HEK293 (cell line): ENCODE results near the gene AGAP3.

ENCODE experiments used
- CTCF ChIA-PET: fragments of 350-600 bp; formaldehyde crosslinking; extraction: SDS; loops from one replicate; lab custom pipeline; 2021; ENCODE audit warnings: antibody characterized with exemption; lab: Yijun Ruan, JAX
- POLR2A ChIA-PET: fragments of 300-600 bp; formaldehyde crosslinking; extraction: SDS; loops from one replicate; lab custom pipeline; 2020; ENCODE audit warnings: antibody characterized with exemption, inconsistent platforms; lab: Yijun Ruan, JAX
- H3K27ac ChIP-seq: fragments of 200-500 bp; sonication (Bioruptor generic); 2 replicates; pipeline ENCODE4 v1.5.1; 2014; ENCODE audit warnings: low read depth, low read length, control low read depth, inconsistent platforms; ENCODE audit errors: extremely low read depth
- H3K36me3 ChIP-seq, 2 experiments: fragments of 200-500 bp in 1 of 2; sonication (Bioruptor generic) in 1 of 2; 1 replicate in 1 of 2; 2 replicates in 1 of 2; pipeline ENCODE4 v1.5.1; 2014 to 2017; ENCODE audit warnings: inconsistent platforms in 2 of 2, low read length in 2 of 2; ENCODE audit not compliant: control insufficient read depth in 2 of 2, insufficient read depth in 1 of 2
- H3K4me1 ChIP-seq: fragments of 200-500 bp; sonication (Bioruptor generic); 2 replicates; pipeline ENCODE4 v1.5.1; 2014; ENCODE audit warnings: mild to moderate bottlenecking, low read length, inconsistent platforms; ENCODE audit not compliant: control insufficient read depth, insufficient read depth
- H3K4me3 ChIP-seq: 2 replicates; pipeline ENCODE4 v1.5.1; 2011; ENCODE audit warnings: low read depth, mild to moderate bottlenecking, control low read depth, low read length, moderate library complexity
- H3K9me3 ChIP-seq: fragments of 200-500 bp; sonication (Bioruptor generic); 2 replicates; pipeline ENCODE4 v1.5.1; 2014; ENCODE audit warnings: low read depth, low read length, inconsistent platforms; ENCODE audit not compliant: control insufficient read depth, insufficient read depth
- BCL11B ChIP-seq: fragments of 450-650 bp; formaldehyde crosslinking; IDR thresholded peaks from 2 replicates; pipeline ENCODE4 v1.5.1; 2016; ENCODE audit warnings: low read depth, missing biosample characterization, missing genetic modification characterization
- CTCF ChIP-seq: fragments of 450-650 bp; formaldehyde crosslinking; IDR thresholded peaks from 2 replicates; pipeline ENCODE4 v1.5.1; 2016; ENCODE audit warnings: missing biosample characterization, missing genetic modification characterization
- INSM2 ChIP-seq: fragments of 450-650 bp; formaldehyde crosslinking; IDR thresholded peaks from 2 replicates; pipeline ENCODE4 v1.5.1; 2016; ENCODE audit warnings: missing biosample characterization, missing genetic modification characterization
- KLF10 ChIP-seq: fragments of 450-650 bp; IDR thresholded peaks from 2 replicates; pipeline ENCODE4 v1.5.1; 2018; ENCODE audit warnings: missing biosample characterization, mild to moderate bottlenecking, missing genetic modification characterization
- KLF9 ChIP-seq: fragments of 450-650 bp; formaldehyde crosslinking; IDR thresholded peaks from 2 replicates; pipeline ENCODE4 v1.5.1; 2016; ENCODE audit warnings: missing biosample characterization, missing genetic modification characterization, low read depth
- TCF7L2 ChIP-seq: IDR thresholded peaks from 2 replicates; pipeline ENCODE4 v1.6.1; 2011; ENCODE audit warnings: low read depth, mild to moderate bottlenecking, inconsistent platforms, low read length, moderate library complexity, borderline replicate concordance
- ZBTB10 ChIP-seq: fragments of 450-650 bp; formaldehyde crosslinking; IDR thresholded peaks from 2 replicates; pipeline ENCODE4 v1.5.1; 2016; ENCODE audit warnings: missing biosample characterization, missing genetic modification characterization
- ZBTB17 ChIP-seq: fragments of 450-650 bp; formaldehyde crosslinking; IDR thresholded peaks from 2 replicates; pipeline ENCODE4 v1.5.1; 2016; ENCODE audit warnings: missing biosample characterization, missing genetic modification characterization
- ZBTB20 ChIP-seq: fragments of 450-650 bp; formaldehyde crosslinking; IDR thresholded peaks from 2 replicates; pipeline ENCODE4 v1.5.1; 2016; ENCODE audit warnings: missing biosample characterization, missing genetic modification characterization
- ZEB2 ChIP-seq: fragments of 450-650 bp; formaldehyde crosslinking; IDR thresholded peaks from 2 replicates; pipeline ENCODE4 v1.5.1; 2016; ENCODE audit warnings: missing biosample characterization, missing genetic modification characterization
- ZNF184 ChIP-seq: fragments of 450-650 bp; IDR thresholded peaks from 2 replicates; pipeline ENCODE4 v1.5.1; 2018; ENCODE audit warnings: missing biosample characterization, mild to moderate bottlenecking, missing genetic modification characterization
- ZNF2 ChIP-seq: fragments of 450-650 bp; formaldehyde crosslinking; IDR thresholded peaks from 2 replicates; pipeline ENCODE4 v1.5.1; 2016; ENCODE audit warnings: missing biosample characterization, missing genetic modification characterization
- ZNF221 ChIP-seq: fragments of 450-650 bp; formaldehyde crosslinking; IDR thresholded peaks from 2 replicates; pipeline ENCODE4 v1.5.1; 2017; ENCODE audit warnings: missing biosample characterization, missing genetic modification characterization, borderline replicate concordance
- ZNF302 ChIP-seq: fragments of 450-650 bp; formaldehyde crosslinking; IDR thresholded peaks from 2 replicates; pipeline ENCODE4 v1.5.1; 2016; ENCODE audit warnings: missing biosample characterization, missing genetic modification characterization, low read depth
- ZNF335 ChIP-seq: fragments of 450-650 bp; formaldehyde crosslinking; conservative IDR thresholded peaks from 2 replicates; pipeline ENCODE4 v1.5.1; 2016; ENCODE audit warnings: missing biosample characterization, missing genetic modification characterization
- ZNF394 ChIP-seq: fragments of 450-650 bp; formaldehyde crosslinking; IDR thresholded peaks from 2 replicates; pipeline ENCODE4 v1.5.1; 2016; ENCODE audit warnings: missing biosample characterization, missing genetic modification characterization, mild to moderate bottlenecking, moderate library complexity, borderline replicate concordance
- ZNF404 ChIP-seq: fragments of 450-650 bp; formaldehyde crosslinking; IDR thresholded peaks from 2 replicates; pipeline ENCODE4 v1.5.1; 2017; ENCODE audit warnings: missing biosample characterization, missing genetic modification characterization
- ZNF677 ChIP-seq: fragments of 450-650 bp; IDR thresholded peaks from 2 replicates; pipeline ENCODE4 v1.5.0; 2018; ENCODE audit warnings: missing biosample characterization, mild to moderate bottlenecking, missing genetic modification characterization, moderate library complexity
- ZNF707 ChIP-seq: fragments of 450-650 bp; formaldehyde crosslinking; IDR thresholded peaks from 2 replicates; pipeline ENCODE4 v1.5.1; 2016; ENCODE audit warnings: missing biosample characterization, missing genetic modification characterization
- ZNF747 ChIP-seq: fragments of 450-650 bp; formaldehyde crosslinking; IDR thresholded peaks from 2 replicates; pipeline ENCODE4 v1.5.1; 2016; ENCODE audit warnings: missing biosample characterization, missing genetic modification characterization
- ZNF76 ChIP-seq: fragments of 450-650 bp; formaldehyde crosslinking; IDR thresholded peaks from 2 replicates; pipeline ENCODE4; 2016; ENCODE audit warnings: low read depth, missing biosample characterization, missing genetic modification characterization, borderline replicate concordance
- TF ChIP-seq, protein P1 (sequence below): fragments of 450-650 bp; formaldehyde crosslinking; IDR thresholded peaks from 2 replicates; pipeline ENCODE4 v1.5.1; 2016; ENCODE audit warnings: missing biosample characterization, missing genetic modification characterization, borderline replicate concordance
- TF ChIP-seq, protein P2 (sequence below): fragments of 450-650 bp; formaldehyde crosslinking; IDR thresholded peaks from 2 replicates; pipeline ENCODE4 v1.5.1; 2016; ENCODE audit warnings: missing biosample characterization, missing genetic modification characterization
- TF ChIP-seq, protein P3 (sequence below): fragments of 450-650 bp; formaldehyde crosslinking; IDR thresholded peaks from 2 replicates; pipeline ENCODE4 v1.5.0; 2017; ENCODE audit warnings: missing biosample characterization, missing genetic modification characterization, borderline replicate concordance

The AGAP3 gene

GRCh38 chr7:151060113-151060415 lies 26.2 kb upstream of the AGAP3 start:
- POLR2A ChIA-PET = interaction anchor here (0.6 to 3.4 kb wide), 5 partner anchors 17 to 32 kb away, joined by 3 to 13 read pairs (median 6); partner anchors contain the start of genes ABCB8 and FASTK
- Histone ChIP-seq H3K36me3 (peaks cover 0 to 40% of the 10 kb centered on the region in 2 experiments; a peak in 1 of 3 replicates), H3K4me3 (peak overlapping the region; percentile 71), H3K9me3 (no peaks in the 10 kb centered on the region), H3K4me1 (no peaks in the 10 kb centered on the region; the same call in 1 of the 2 replicates), H3K27ac (peak overlapping the region; percentile 21; the same call in 1 of the 2 replicates)
- CTCF ChIA-PET = interaction anchor here (0.6 to 1.4 kb wide), 7 partner anchors 18 to 1534 kb away, joined by 3 to 6 read pairs (median 4); no protein-coding TSS in a partner anchor
- no peak for TF ChIP-seq ZNF184
- no peak for TF ChIP-seq KLF10 (tag by site-specific recombination)
- no peak for TF ChIP-seq ZNF404
- TF ChIP-seq ZNF707 = no peak
- TF ChIP-seq, protein P1, sequence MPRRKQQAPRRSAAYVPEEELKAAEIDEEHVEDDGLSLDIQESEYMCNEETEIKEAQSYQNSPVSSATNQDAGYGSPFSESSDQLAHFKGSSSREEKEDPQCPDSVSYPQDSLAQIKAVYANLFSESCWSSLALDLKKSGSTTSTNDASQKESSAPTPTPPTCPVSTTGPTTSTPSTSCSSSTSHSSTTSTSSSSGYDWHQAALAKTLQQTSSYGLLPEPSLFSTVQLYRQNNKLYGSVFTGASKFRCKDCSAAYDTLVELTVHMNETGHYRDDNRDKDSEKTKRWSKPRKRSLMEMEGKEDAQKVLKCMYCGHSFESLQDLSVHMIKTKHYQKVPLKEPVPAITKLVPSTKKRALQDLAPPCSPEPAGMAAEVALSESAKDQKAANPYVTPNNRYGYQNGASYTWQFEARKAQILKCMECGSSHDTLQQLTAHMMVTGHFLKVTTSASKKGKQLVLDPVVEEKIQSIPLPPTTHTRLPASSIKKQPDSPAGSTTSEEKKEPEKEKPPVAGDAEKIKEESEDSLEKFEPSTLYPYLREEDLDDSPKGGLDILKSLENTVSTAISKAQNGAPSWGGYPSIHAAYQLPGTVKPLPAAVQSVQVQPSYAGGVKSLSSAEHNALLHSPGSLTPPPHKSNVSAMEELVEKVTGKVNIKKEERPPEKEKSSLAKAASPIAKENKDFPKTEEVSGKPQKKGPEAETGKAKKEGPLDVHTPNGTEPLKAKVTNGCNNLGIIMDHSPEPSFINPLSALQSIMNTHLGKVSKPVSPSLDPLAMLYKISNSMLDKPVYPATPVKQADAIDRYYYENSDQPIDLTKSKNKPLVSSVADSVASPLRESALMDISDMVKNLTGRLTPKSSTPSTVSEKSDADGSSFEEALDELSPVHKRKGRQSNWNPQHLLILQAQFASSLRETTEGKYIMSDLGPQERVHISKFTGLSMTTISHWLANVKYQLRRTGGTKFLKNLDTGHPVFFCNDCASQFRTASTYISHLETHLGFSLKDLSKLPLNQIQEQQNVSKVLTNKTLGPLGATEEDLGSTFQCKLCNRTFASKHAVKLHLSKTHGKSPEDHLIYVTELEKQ (tag by site-specific recombination) = no peak
- TF ChIP-seq KLF9 (tag by site-specific recombination) = no peak
- no peak for TF ChIP-seq ZEB2
- TF ChIP-seq BCL11B (tag by site-specific recombination) = no peak
- TF ChIP-seq ZNF335 (tag by site-specific recombination) = peak; percentile 67
- TF ChIP-seq ZNF302 (tag by site-specific recombination) = no peak
- no peak for TF ChIP-seq ZBTB17 (tag by site-specific recombination)
- no peak for TF ChIP-seq ZNF221
- TF ChIP-seq ZNF76 (tag by site-specific recombination) = no peak
- TF ChIP-seq INSM2 = no peak
- peak; percentile 81 for TF ChIP-seq ZBTB20
- TF ChIP-seq ZNF747 = no peak
- peak; percentile 28; the same call in 1 of the 2 replicates for TF ChIP-seq ZNF394 (tag by site-specific recombination)
- TF ChIP-seq, protein P2, sequence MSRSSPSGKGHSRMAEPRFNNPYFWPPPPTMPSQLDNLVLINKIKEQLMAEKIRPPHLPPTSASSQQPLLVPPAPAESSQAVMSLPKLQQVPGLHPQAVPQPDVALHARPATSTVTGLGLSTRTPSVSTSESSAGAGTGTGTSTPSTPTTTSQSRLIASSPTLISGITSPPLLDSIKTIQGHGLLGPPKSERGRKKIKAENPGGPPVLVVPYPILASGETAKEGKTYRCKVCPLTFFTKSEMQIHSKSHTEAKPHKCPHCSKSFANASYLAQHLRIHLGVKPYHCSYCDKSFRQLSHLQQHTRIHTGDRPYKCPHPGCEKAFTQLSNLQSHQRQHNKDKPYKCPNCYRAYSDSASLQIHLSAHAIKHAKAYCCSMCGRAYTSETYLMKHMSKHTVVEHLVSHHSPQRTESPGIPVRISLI (tag by site-specific recombination) = no peak
- no peak for TF ChIP-seq CTCF (tag by site-specific recombination)
- TF ChIP-seq TCF7L2 = no peak
- TF ChIP-seq ZNF677 = no peak
- no peak for TF ChIP-seq ZNF2 (tag by site-specific recombination)
- TF ChIP-seq, protein P3, sequence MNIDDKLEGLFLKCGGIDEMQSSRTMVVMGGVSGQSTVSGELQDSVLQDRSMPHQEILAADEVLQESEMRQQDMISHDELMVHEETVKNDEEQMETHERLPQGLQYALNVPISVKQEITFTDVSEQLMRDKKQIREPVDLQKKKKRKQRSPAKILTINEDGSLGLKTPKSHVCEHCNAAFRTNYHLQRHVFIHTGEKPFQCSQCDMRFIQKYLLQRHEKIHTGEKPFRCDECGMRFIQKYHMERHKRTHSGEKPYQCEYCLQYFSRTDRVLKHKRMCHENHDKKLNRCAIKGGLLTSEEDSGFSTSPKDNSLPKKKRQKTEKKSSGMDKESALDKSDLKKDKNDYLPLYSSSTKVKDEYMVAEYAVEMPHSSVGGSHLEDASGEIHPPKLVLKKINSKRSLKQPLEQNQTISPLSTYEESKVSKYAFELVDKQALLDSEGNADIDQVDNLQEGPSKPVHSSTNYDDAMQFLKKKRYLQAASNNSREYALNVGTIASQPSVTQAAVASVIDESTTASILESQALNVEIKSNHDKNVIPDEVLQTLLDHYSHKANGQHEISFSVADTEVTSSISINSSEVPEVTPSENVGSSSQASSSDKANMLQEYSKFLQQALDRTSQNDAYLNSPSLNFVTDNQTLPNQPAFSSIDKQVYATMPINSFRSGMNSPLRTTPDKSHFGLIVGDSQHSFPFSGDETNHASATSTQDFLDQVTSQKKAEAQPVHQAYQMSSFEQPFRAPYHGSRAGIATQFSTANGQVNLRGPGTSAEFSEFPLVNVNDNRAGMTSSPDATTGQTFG (tag by site-specific recombination) = no peak
- peak; percentile 10 for TF ChIP-seq ZBTB10 (tag by site-specific recombination)
